Neural cell (in vitro differentiated cells): ENCODE data around the gene HM13. TPM values are rescaled to one million over a fixed set of nuclear protein-coding genes. Genes with fewer than 3 reads are reported as not detected.

Experiments used
- H2AFZ ChIP-seq: fragments of 200-600, 300-800 bp; sonication (generic), shearing (Covaris generic); 2 replicates; pipeline ENCODE4 v1.6.0; 2014; ENCODE audit warnings: low read depth, mild to moderate bottlenecking, antibody characterized with exemption, low read length, moderate library complexity
- H3F3A ChIP-seq: fragments of 200-600 bp; shearing (Covaris generic); 2 replicates; pipeline ENCODE4 v1.6.1; 2016; ENCODE audit warnings: mild to moderate bottlenecking, moderate library complexity, mixed read lengths, antibody characterized with exemption, low read length; ENCODE audit not compliant: insufficient read depth, poor library complexity, severe bottlenecking
- H3K27ac ChIP-seq: fragments of 200-600, 300-800 bp; sonication (generic), shearing (Covaris generic); 2 replicates; pipeline ENCODE4 v1.5.1; 2014; ENCODE audit warnings: mild to moderate bottlenecking, low read length, moderate library complexity
- H3K27me3 ChIP-seq: fragments of 300-800, 200-600 bp; sonication (generic), shearing (Covaris generic); 2 replicates; pipeline ENCODE4 v1.6.0; 2014; ENCODE audit warnings: mild to moderate bottlenecking, low read depth, low read length, moderate library complexity; ENCODE audit not compliant: insufficient read depth
- H3K36me3 ChIP-seq: fragments of 300-800, 200-600 bp; sonication (generic), shearing (Covaris generic); 2 replicates; pipeline ENCODE4 v1.5.1; 2014; ENCODE audit warnings: mild to moderate bottlenecking, antibody characterized with exemption, low read length, moderate library complexity; ENCODE audit not compliant: insufficient read depth
- H3K4me2 ChIP-seq: fragments of 300-800, 200-600 bp; sonication (generic), shearing (Covaris generic); 2 replicates; pipeline ENCODE4 v1.6.0; 2014; ENCODE audit warnings: mild to moderate bottlenecking, low read length
- H3K4me3 ChIP-seq: fragments of 300-800, 200-600 bp; sonication (generic), shearing (Covaris generic); 2 replicates; pipeline ENCODE4 v1.5.1; 2014; ENCODE audit warnings: mild to moderate bottlenecking, low read length, moderate library complexity
- H3K79me2 ChIP-seq: fragments of 200-600 bp; shearing (Covaris generic); replicated peaks from 2 replicates; pipeline ENCODE4 v1.6.0; 2014; ENCODE audit warnings: mild to moderate bottlenecking, low read length, moderate library complexity; ENCODE audit not compliant: insufficient read depth
- H3K9ac ChIP-seq: fragments of 300-800, 200-600 bp; sonication (generic), shearing (Covaris generic); 2 replicates; pipeline ENCODE4 v1.6.1; 2016; ENCODE audit warnings: mild to moderate bottlenecking, low read length, mixed read lengths
- H3K9me2 ChIP-seq: fragments of 200-600 bp; shearing (Covaris generic); 2 replicates; pipeline ENCODE4 v1.6.1; 2016; ENCODE audit warnings: mild to moderate bottlenecking, low read length, mixed read lengths; ENCODE audit not compliant: insufficient read depth
- H3K9me3 ChIP-seq: fragments of 200-600, 300-800 bp; sonication (generic), shearing (Covaris generic); 2 replicates; pipeline ENCODE4 v1.6.1; 2016; ENCODE audit warnings: mild to moderate bottlenecking, mixed run types, low read length, moderate library complexity, mixed read lengths
- H4K20me1 ChIP-seq: fragments of 200-600 bp; shearing (Covaris generic); 2 replicates; pipeline ENCODE4 v1.6.1; 2016; ENCODE audit warnings: mild to moderate bottlenecking, mixed run types; ENCODE audit not compliant: insufficient read depth
- CTCF ChIP-seq: fragments of 450-650 bp; IDR thresholded peaks from 2 replicates; pipeline ENCODE4 v1.5.1; 2014; ENCODE audit warnings: antibody characterized with exemption, mild to moderate bottlenecking, moderate library complexity; ENCODE audit not compliant: poor library complexity, severe bottlenecking
- EP300 ChIP-seq: fragments of 450-650 bp; conservative IDR thresholded peaks from 2 replicates; pipeline ENCODE4 v1.6.1; 2014; ENCODE audit warnings: antibody characterized with exemption, mild to moderate bottlenecking, moderate library complexity; ENCODE audit not compliant: poor library complexity, severe bottlenecking
- EZH2 ChIP-seq: fragments of 200-600, 300-800 bp; shearing (Covaris generic), sonication (generic); IDR thresholded peaks from 2 replicates; pipeline ENCODE4 v1.6.1; 2014; ENCODE audit warnings: antibody characterized with exemption, low read length, borderline replicate concordance, mild to moderate bottlenecking; ENCODE audit not compliant: insufficient read depth, poor library complexity, severe bottlenecking
- MXI1 ChIP-seq: fragments of 450-650 bp; conservative IDR thresholded peaks from 2 replicates; pipeline ENCODE4 v1.6.1; 2014; ENCODE audit warnings: antibody characterized with exemption, mild to moderate bottlenecking; ENCODE audit not compliant: poor library complexity, severe bottlenecking
- RAD21 ChIP-seq: fragments of 450-650 bp; conservative IDR thresholded peaks from 2 replicates; pipeline ENCODE4 v1.6.1; 2014; ENCODE audit warnings: antibody characterized with exemption, mild to moderate bottlenecking, moderate library complexity
- REST ChIP-seq: IDR thresholded peaks from 2 replicates; pipeline ENCODE4 v1.6.1; 2012; ENCODE audit warnings: borderline replicate concordance
- SMC3 ChIP-seq: fragments of 450-650 bp; conservative IDR thresholded peaks from 2 replicates; pipeline ENCODE4 v1.6.1; 2014; ENCODE audit warnings: antibody characterized with exemption, mild to moderate bottlenecking, moderate library complexity; ENCODE audit not compliant: poor library complexity
- TAF1 ChIP-seq: IDR thresholded peaks from 2 replicates; pipeline ENCODE4 v1.6.1; 2012; ENCODE audit warnings: low read depth
- polyA plus RNA-seq: library from polyadenylated mRNA; depleted of rRNA; stranded (reverse); fragments of >200 nt; gene quantifications from 2 replicates; pipeline ENCODE4 v1.2.3, GENCODE V29; 2014

HM13 gene
- polyA plus RNA-seq, 1 donor from 2014 or later, result 95.4 TPM

- no peaks in the 10 kb centered on the region for H3K9me2 ChIP-seq
- no peak for TF ChIP-seq REST
- TF ChIP-seq CTCF, result no peak
- TF ChIP-seq SMC3, result no peak
- TF ChIP-seq EZH2, result no peak
- TF ChIP-seq TAF1, result no peak
- TF ChIP-seq RAD21, result no peak
- H3K4me2 ChIP-seq, result no peak overlapping the region
- no peaks in the 10 kb centered on the region for H3K79me2 ChIP-seq
- H2AFZ ChIP-seq, result no peak overlapping the region
- H3K27me3 ChIP-seq, result no peaks in the 10 kb centered on the region
- H3K9ac ChIP-seq, result no peak overlapping the region
- H3F3A ChIP-seq, result no peaks in the 10 kb centered on the region
- H4K20me1 ChIP-seq, result no peaks in the 10 kb centered on the region
- no peaks in the 10 kb centered on the region for H3K9me3 ChIP-seq
- no peak overlapping the region for H3K4me3 ChIP-seq
- no peaks in the 10 kb centered on the region for H3K36me3 ChIP-seq
- no peak overlapping the region for H3K27ac ChIP-seq
Measured at GRCh38 chr20:31564284-31564683, 50.0 kb downstream of the HM13 start.

GRCh38 chr20:31565699-31566318, 51.6 kb downstream of the HM13 start:
- H3K36me3 ChIP-seq, result no peaks in the 10 kb centered on the region
- H4K20me1 ChIP-seq, result no peaks in the 10 kb centered on the region
- no peak overlapping the region for H2AFZ ChIP-seq
- no peaks in the 10 kb centered on the region for H3F3A ChIP-seq
- H3K79me2 ChIP-seq, result no peaks in the 10 kb centered on the region
- no peak overlapping the region for H3K27ac ChIP-seq
- no peak overlapping the region for H3K9ac ChIP-seq
- no peak overlapping the region for H3K4me3 ChIP-seq
- no peaks in the 10 kb centered on the region for H3K27me3 ChIP-seq
- H3K9me2 ChIP-seq, result no peaks in the 10 kb centered on the region
- no peak overlapping the region for H3K4me2 ChIP-seq
- no peaks in the 10 kb centered on the region for H3K9me3 ChIP-seq
- TF ChIP-seq EZH2 (no peak), REST (no peak), TAF1 (no peak), EP300 (no peak), MXI1 (no peak), CTCF (no peak), RAD21 (no peak)
